ENCODE results near the gene NANS.
"Not testable (repeated sequence)": the region's sequence is repeated elsewhere in the genome, so short reads cannot be mapped to it uniquely, and the experiment has no call there.

Gene NANS

DNA sequence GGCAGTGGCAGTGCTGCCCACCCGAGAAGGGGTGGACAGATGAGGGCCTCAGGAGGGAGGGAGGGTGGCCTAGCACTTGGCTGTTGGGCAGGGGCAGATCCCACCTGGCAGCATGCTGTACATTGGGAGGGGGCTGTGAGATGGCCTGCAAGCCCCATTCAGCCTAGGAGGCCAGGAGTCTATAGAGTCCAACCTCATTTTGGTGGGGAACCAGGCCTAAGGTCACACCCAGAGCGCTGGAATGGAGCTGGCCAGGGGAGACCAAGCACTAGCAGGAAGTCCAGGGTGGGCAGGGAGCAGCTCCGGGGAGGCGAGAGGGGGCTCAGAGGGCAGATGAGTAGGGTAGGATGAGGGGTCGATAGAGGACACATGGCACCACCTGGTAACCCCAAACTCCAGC is 39.6 kb downstream of the NANS start:
- DNase-seq (ENCODE audit: low read depth in 2 of 3, low spot score in 1 of 3), result no peak

DNA sequence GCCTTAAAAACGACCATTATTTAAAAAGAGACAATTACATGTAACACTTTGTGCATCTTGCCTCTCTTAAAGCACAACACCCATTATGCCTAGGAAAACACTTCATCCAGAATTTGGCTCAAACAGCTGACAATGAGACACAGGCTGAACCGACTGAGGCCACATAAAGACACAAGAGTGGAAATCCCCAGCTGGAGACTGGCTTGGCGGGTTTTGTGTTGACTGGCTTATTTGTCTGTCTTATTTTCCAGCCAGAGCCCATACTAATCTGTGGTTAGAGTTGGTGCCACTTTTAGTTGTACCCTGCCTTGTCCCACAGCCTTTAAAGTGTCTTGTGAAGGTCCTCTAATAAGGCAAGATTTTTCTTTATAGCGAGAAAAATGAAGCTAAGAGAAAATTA is 41.3 kb downstream of the NANS start:
- peak in 1 of 3 donors; percentile 38 for DNase-seq (ENCODE audit: low read depth in 2 of 3, low spot score in 1 of 3)

DNA sequence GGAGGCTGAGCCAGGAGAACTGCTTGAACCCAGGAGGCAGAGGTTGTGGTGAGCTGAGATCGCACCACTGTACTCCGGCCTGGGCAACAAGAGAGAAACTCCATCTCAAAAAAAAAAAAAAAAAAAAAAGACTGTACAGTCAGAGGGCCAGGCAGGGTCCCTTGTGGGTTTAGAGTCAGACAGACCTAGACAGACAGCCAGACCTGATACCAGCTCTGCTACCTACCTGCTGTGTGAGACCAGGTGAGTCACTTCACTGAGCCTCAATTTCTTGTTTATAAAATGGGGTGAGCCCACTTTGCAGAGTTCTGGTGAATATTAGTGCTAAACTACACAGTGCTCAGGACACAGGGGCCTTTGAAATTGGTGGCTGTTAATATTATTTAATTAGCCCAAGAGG is 42.8 kb downstream of the NANS start:
- DNase-seq (ENCODE audit: low read depth in 2 of 3, low spot score in 1 of 3), result no peak

DNA sequence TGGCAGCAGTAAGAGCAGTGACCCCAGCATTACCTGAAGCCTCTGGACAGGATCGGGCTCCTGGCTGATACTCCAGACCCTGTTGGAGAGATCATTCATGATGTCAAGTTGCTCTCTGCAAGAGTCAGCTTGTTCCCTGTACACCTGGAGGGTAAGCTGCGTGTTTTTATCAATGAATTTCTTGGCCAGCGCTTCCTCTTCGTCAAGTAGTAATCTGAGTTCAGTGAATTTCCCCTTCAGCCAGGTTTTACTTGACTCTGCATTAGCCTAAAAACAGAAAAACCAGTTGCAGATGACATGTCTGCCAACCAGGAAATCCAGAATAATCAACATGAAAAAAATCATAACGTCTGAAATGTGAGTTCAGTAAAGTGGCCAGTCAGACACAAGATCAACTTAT is 43.4 kb downstream of the NANS start:
- DNase-seq (ENCODE audit: low read depth in 2 of 3, low spot score in 1 of 3), result no peak

DNA sequence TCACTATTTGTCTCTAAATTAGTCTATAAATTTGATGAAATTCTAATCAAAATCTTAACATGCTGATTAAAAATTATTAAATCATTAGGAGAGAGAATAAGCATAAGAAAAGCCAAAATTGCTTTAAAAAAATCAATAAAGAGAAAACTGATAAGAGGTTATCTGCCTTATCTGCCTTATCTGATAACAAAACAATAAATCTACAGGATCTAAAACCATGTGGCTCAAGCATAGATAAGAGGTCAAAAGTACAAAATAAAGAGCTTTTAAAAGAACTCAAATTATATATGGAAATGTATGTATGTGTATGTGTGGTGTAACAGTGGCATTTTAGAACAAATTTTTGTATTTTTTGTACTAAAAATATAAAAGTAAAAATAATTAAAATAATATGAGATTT is 43.9 kb downstream of the NANS start:
- DNase-seq (ENCODE audit: low read depth in 2 of 3, low spot score in 1 of 3), result no peak

DNA sequence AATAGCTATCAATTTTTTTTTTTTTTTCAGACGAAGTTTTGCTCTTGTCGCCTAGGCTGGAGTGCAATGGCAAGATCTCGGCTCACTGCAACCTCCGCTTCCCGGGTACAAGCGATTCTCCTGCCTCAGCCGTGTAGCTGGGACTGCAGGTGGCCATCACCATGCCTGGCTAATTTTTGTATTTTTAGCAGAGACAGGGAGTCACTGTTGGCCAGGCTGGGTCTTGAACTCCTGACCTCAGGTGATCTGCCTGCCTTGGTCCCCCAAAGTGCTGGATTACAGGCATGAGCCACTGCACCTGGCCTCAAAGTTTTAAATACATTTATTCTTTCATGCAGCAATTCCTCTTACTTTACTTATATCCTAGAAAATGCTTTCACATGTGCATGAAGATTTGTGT is 44.9 kb downstream of the NANS start:
- DNase-seq (ENCODE audit: low read depth in 2 of 3, low spot score in 1 of 3), result no peak

DNA sequence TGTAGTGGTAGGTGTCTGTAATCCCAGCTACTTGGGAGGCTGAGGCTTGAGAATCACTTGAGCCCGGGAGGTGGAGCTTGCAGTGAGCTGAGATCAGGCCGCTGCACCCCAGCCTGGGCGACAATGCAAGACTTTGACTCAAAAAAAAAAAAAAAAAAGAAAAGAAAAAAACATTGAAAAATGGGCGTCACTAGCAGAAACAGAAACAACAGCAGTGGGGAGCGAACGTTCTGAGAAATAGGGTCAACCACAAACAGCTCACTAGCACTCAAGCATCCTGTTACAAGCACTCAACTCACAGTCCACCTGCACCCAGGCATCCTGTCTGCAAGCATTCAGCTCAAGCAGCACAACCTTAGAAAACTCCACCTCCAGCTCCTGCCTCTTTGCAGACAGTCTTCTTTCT is 45.3 kb downstream of the NANS start:
- DNase-seq (ENCODE audit: low read depth in 2 of 3, low spot score in 1 of 3), result peak; percentile 53 to 63 (median 57)

DNA sequence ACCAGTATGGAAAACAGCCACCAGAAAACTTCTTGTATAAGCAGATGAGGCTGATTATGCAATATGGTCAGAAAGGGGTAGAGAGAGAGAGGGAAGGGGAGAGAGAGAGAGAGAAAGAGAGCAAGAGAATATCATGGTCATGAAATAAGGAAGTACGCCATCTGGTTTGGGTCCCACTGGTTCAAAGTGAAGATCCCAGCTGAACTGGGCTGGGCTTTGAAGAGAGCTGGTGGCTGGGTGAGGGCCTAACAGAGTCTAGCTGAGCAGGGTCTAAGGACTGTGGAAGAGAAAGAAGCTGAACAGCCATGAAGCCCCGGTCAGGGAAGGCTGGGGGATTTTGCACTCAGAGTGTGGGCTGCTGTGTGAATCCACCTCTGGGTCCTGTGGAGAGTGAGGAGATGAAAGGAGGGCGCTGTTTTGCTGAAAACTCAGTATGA is 47.9 kb downstream of the NANS start:
- DNase-seq (ENCODE audit: low read depth in 2 of 3, low spot score in 1 of 3), result no peak

DNA sequence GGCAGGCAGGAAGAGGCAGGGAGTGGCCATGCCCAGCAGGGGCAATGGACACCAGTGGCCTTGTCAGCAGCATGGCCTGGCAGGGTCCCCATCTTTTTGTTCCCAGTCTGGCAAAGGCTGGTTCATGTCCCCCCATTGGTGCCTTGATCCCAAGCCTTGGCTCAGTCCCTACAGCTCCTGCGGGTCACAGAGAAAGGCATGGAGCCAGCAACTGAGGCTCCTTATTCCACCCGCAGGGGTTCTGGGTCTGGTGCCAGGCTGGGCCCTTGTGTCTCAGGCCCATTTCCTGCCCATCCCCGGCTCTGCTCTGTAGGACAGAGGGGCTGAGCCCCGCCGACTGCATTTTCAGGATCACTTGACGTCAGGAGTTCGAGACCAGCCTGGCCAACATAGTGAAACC is 48.5 kb downstream of the NANS start:
- no peak for DNase-seq (ENCODE audit: low read depth in 2 of 3, low spot score in 1 of 3)

DNA sequence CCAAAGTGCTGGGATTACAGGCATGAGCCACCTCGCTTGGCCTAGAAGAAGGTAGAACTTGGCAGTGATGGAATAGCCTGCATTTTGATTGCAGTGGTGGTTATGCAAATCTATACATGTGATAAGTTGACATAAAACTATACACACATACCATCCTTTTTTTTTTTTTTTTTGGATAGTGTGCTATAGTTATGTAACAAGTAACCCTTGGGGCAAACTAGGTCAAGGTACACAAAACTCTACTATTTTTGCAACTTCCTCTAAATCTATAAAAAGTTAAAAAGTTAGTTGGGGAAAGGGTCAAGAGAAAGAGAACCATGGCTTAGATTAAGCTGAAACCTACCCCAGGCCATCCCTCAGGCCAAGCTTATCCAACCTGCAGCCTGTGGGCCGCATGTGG is 51.4 kb downstream of the NANS start:
- DNase-seq (ENCODE audit: low read depth in 2 of 3, low spot score in 1 of 3), result no peak

DNA sequence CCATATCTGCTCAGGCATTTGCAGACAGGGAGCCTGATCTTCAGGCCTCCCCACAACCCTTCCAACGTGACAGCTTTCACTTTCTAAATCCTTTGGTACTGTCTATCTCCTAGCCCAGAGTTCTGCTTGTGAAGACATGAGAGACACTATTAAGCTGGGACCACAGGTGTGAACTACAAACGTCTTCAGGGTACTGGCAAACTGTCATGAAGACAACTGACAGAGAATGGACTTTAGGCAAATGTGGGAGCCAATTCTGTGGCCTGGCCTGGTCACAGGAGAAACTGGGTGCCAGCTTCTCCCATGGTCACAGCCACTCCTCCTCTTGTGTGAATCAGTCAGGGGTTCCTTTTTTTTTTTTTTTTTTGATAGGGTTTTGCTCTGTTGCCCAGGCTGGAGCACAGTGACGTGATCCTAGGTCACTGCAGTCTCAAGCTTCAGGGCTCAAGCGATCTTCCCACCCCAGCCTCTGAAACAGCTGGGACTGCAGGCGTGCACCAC is 52.0 kb downstream of the NANS start:
- DNase-seq (ENCODE audit: low read depth in 2 of 3, low spot score in 1 of 3), result no peak

DNA sequence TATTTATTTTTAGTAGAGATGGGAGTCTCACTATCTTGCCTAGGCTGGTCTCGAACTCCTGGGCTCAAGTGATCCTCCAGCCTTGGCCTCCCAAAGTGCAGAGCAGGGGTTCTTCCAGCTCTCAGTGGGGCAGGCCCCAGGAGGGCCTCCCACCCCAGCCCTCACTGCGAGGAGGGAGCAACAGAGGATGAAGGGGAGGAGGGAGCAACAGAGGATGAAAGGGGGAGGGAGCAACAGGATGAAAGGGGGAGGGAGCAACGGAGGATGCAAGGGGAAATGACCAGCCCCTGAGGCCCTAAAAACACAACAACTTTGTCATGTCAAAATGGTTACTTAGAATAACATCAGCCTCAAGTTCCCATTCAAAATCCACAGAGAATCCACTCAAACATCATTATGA is 52.5 kb downstream of the NANS start:
- no peak for DNase-seq (ENCODE audit: low read depth in 2 of 3, low spot score in 1 of 3)

DNA sequence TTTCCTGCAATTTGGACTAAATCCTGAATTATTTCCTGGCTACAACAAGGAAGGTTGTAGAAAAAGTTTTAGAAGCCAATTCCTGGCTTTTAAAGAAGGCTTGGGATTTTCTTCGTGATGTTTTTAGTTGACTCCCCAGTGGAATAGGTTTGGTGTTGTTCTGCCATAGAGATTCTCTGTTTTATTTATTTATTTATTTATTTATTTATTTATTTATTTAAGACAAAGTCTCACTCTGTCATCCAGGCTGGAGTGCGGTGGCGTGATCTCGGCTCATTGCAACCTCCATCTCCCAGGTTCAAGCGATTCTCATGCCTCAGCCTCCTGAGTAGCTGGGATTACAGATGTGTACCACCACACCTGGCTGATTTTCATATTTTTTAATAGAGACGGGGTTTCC is 60.6 kb downstream of the NANS start:
- not testable (repeated sequence) for DNase-seq (ENCODE audit: low read depth in 2 of 3, low spot score in 1 of 3)

DNA sequence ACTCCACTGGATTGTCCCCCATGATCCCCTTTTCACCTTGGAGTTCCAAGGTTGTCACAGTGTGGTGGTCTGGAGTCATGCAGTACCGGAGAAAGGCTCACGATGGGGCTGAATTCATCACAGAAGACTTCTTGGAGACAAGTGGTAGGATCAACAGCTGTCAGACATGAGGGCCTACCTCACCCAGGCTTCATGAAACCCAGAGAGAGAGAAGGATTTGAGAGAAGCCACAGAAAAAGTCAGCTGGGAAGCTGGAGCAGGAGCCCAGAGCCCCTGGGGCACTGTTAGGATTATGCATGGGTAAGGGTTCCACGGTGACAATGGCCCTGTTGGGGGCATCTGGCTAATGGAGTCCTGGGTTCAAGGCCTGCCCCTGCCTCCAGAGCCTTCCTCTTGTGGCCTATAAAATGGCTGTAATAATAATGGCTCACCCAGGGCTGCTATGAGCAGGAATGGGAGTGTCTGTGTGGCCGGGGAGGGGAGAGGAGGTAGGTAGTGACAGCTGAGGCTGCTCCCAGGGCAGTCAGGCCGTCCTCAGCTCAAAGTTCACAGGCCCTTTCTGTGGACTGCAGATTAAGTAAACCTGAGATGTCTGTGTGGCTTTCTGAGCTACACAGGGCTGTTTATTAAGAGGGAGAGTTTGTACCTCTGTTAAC is 61.6 kb downstream of the NANS start:
- peak in 1 of 3 donors; percentile 19 for DNase-seq (ENCODE audit: low read depth in 2 of 3, low spot score in 1 of 3)

DNA sequence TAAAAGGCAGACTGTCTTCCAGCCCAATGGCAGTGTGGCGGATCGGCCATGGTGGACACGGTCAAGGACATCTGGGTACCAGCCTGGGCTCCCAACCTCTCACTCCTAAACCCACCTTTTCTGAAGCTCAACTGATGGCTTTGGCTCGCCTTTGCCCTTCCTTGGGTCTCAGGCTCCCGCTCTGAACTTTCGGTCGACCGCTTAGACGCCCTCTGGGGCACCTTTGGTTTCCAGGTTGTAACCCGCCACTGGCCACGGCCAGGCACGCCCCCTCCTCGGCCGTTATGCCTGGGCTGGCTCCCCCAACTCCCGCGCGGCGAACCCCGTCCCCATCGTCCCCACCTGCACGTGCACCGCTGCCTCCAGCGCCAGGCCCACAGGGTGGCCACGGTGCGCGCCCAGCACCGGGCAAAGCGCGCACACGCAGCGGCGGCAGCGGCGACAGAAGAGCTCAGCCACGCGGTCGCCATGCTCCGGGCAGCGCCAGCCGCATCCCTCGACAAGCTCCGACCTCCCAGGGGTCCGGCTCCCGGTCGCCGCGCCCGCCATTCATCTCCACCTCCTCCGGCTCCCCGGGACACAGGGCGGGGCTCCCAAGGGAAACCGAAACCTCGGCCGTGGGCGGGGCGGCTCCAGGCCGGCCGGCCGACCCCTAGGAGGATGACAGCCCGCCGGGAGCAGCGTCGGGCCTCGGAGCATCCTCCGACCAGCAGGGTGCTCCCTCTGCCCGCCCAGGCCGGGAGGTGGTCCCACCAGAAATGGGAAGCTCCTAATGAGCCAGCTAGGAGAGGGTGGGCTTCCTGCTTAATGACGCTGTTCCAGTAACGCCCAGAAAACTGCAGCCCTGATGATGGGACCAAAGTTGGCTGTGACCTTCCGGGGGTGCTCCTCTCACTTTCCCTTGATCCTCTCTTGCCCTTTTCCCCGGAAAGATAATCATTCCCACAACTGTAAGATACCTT is 62.4 kb downstream of the NANS start, which contains the start of gene TRIM14:
TRIM14 (minus strand) TSS at position 583 of the 962 bp plus-strand sequence; CDS start at position 549, 34 bp downstream.
- peak; percentile 25 to 58 (median 30) for DNase-seq (ENCODE audit: low read depth in 2 of 3, low spot score in 1 of 3)

DNA sequence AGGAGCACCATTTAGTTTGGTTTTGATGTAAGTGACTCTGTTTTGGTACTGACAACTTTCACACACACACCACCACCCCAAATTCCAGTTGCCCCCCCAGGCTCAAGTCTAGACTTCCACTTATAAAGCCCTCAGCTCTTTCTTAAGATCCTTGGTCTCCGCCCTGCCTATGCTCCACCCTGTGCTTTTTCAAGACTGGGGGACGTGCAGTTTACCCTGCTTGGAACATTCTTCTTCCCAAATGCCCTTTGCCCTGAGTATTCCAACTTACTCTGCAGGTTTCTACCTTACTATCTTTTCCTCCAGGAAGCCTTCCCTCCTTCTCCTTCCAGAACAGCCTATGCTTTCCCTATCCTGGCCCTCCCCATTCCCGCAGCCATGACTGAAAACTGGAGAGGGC is 63.9 kb downstream of the NANS start:
- DNase-seq (ENCODE audit: low read depth in 2 of 3, low spot score in 1 of 3), result no peak

DNA sequence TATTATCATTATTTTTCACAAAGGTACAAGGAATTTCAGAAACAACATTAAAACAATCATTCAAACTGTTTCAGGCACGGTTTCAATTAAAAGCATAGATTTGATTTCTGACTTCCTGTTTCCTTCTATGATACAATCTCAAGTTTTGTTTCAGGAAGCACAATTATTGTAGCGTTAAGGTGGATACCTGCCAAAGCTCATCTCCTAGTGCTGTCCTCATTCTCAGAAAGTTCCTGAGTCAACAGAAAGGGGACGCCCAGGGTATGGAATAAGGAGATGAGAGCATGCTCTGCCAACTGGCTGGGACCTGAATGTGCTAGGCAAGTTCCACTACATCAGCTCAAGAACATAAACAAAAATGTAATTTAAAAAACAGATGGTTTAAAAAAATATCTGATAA is 64.5 kb downstream of the NANS start:
- no peak for DNase-seq (ENCODE audit: low read depth in 2 of 3, low spot score in 1 of 3)

DNA sequence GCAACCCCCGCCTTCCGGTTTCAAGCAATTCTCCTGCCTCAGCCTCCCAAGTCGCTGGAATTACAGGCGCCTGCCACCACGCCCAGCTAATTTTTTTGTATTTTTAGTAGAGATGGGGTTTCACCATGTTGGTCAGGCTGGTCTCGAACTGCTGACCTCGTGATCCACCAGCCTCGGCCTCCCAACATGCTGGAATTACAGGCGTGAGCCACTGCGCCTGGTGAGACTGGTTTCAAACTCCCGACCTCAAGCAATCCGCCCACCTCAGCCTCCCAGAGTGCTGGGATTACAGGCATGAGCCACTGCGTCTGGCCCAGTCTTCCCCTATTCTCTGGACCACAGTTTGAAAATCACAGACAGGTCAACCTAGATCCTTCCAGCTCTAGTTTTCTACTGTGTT is 67.6 kb downstream of the NANS start:
- not testable (repeated sequence) for DNase-seq (ENCODE audit: low read depth in 2 of 3, low spot score in 1 of 3)

DNA sequence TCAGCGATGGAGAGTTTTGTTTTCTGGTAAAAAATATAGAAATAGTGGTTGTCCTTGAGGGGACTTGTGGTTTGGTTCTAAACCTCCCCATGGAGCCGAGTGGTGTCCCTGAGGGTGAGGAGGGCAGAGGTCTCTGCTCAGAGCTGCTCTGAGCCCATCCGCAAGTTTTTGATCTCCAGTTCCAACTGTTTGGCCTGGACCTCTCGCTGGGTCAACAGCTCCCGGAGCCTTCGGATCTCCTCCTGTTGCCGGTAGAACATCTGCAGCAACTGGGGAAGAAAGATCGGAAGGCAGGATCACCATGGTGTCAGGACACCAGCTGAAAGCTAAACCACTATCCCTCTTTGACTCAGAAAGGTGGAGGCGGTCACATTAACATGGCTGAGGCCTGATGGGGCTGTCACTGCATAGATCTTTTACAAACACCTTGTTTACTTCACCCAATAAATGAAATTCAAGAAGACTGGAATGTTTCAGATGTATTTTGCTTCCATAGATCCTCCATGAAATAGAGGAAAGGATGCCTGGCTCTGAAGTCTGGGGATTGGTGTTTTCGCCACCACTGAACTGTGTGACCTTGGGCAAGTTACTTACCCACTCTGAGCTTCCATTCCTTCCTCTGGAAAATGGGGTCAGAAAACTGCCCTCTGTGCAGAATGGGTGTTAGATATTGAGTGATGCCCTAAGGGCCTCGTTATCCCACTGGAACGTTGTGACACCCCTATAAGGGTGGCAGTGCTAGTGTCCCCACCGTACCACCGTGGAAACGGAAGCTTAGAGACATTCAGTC is 68.3 kb downstream of the NANS start:
- DNase-seq (ENCODE audit: low read depth in 2 of 3, low spot score in 1 of 3), result no peak

DNA sequence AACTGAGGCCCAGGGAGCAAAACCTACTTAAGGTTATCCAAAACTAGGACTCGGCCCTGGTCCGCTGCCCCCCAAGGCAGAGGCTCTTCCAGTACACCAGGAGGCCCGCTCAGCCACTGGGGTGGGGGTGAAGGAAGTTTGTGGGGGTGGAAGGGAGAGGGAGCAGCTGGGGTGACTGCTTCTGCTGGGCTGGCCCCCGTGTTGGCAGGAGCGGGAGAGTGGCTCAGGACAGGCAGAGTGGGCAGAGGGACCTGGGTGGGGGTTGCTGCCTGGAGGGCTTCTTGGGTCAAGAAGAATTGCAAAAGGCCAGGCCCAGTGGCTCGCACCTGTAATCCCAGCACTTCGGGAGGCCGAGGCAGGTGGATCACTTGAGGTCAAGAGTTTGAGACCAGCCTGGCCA is 70.7 kb downstream of the NANS start:
- no peak for DNase-seq (ENCODE audit: low read depth in 2 of 3, low spot score in 1 of 3)

DNA sequence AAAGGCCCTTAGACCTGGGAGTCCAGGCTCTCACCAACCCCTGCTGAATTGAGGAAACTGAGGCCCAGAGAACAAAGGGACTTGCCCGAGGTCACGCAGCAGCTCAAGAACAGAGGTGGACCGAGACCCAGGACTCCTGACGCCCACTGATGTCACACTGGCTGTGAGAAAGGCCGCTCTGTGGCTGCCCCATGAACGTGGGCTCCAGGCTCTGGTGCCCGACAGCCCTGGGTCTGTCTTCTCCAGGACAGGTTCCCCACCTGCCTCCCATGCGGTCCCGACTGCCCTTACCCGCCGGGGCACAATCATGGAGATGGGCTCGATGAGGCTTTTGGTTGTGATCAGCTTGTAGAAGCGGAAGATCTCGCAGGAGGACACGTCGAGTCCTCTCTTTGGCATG is 71.8 kb downstream of the NANS start:
- DNase-seq (ENCODE audit: low read depth in 2 of 3, low spot score in 1 of 3), result no peak

All from stimulated activated CD4-positive, alpha-beta T cell treated with anti-CD3 and anti-CD28 coated beads, Interleukin-12 subunit alpha, Interleukin-12 subunit beta, amount 100 ng/mL, for 48 hours (primary cell).